Glomerular visceral epithelial cell (primary cell): ENCODE measurements around the gene CDYL2.

Experiments used
- DNase-seq: peaks from one replicate; pipeline ENCODE4 v3.0.0-alpha.2; 2016; ENCODE audit errors: extremely low spot score

The CDYL2 gene

DNA sequence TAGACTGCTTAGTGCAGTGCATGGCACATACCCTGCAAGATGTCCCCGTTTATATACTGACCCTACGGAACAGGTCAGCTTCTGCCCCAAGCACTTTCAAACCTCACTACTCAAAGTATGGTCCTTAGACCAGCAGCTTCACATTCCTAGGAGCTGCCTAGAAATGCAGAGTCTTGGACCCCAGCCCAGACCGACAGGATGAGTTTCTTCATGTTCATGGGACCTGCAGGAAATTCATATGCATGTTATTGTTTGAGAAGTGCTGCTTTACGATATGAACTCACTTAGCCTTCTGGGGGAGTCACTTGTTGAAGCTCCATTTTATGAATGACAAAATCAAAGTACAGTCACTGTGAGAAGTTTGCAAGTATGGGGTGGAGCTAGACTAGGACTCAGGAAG lies 181.0 kb downstream of the CDYL2 start:
- DNase-seq, result no peak

DNA sequence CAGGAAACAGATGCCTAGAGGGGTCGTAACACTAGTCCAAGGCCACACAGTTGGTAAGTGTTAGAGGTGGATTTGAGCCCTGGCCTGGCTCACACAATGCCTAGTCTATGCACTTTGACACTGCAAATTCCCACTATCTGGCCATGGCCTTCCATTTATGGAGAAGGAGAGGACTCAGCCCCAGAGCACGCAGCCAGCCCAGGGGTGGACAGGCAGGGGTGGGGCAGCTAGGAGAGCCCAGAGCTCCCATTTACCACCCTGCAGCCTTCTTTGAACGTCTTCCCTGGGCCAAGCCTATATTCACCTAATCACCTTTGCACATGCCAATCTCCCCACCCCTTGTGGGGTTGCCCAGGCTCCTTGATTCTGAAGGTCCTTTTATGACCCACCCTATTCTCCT lies 182.4 kb downstream of the CDYL2 start:
- DNase-seq, result no peak

DNA sequence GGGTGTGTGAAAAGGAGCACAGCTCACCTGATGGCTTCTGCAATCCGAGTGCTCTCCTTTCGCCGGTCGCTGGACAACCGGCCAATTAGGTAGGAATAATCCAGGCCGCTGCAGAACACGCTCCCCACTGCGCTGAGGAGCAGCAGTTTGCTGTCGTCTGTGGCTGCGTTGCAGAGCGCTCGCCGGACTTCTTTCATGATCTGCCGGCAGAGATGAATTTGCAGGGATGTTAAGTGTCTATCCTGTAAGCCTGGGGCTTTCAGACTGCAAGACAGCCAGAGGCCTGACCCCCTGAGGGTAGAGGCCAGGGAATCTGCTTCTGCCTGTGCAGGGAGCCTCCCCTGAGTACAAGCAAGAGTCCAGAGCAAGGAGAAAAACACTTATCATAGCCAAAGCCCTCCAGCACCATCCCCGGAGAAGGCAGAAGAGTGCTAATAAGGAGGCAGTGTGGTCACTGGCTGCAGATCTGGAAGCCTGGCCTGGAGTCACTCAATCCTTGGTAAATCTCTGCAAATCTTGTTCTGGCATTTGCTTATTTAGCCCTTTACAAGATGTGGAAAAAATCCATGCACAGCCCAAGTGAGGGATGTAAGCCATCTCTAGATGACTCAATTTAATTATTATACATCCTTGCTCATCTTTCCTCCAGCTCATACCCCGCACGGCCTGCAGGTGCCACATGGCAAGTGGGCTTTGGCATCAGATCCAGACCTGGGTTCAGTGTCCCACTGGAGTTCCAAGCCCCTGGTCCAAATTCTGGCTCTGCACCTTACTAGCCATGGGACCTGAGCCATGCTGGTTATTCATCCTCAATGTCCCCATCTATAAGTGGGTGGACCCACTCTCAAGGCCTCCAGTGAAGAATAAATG lies 183.4 kb downstream of the CDYL2 start:
- no peak for DNase-seq

DNA sequence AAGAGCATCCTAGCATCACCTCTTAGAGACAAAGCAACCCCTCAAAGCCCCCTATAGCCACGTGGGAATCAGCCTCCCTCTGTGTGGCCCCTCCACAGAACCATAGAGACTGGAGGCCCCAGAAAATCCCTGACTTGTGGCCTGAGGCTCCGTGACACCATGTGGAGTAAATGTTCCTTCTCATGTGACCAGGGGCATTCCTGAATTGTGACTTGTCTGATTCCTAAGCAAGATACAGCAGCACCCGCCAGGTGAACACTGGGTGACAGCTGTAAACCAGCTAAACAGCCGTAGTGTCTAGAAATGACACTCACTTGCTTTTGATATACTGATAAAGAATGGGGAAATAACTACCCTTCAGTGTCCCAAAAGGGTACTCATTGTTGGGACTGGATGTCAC lies 184.6 kb downstream of the CDYL2 start:
- no peak for DNase-seq

DNA sequence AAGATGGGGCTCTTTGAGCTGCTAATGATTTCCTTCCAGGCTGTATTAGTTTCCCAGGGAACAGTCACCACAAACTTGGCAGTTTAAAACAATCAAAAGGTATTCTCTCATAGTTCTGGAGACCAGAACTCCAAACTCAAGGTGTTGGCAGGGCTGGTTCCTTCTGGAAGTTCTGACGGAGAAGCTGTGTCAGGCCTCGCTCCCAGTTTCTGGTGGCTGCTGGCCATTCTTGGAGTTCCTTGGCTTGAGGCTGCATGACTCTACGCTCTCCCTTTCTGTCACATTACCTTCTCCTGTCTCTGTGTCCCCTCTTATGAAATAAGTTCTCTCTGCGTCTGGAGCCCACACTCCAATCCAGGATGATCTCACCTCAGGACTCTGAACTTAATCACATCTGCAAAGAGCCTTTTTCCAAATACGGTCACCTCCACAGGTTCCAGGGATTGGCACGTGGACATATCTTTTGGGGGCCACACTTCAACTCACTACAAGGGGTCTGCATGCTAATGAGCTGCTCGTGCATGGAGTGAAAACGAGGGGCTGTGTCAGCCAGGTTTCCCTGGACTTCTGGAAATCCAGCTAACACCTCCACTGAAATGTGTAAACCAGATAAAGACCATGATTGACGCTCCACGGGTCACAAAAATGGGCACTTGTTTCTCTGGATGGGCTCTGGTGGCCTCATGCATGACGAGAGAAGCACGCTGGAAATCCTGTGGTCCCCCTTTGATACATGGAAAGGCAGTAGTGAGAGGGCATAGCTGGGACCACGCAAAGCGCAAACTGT lies 185.3 kb downstream of the CDYL2 start:
- no peak for DNase-seq

DNA sequence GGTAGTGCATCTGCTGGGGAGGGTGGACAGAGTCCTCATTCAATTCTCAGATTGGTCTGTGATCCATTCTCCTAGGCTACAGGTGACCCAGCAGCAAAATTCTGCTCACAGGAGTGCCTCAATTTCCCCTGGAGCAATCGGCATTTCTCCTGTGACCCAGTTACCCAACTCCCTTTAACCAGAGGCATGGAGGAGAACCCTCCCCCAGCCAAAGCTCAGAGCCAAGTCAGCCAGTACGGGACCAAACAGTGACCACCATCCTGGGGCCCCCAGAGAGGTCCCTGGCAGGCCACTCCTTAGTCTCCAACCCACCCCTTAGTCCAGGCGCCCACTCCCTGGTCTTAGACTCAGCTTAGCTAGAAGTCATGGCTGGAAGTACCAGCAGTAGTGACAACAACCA lies 188.0 kb downstream of the CDYL2 start:
- no peak for DNase-seq

DNA sequence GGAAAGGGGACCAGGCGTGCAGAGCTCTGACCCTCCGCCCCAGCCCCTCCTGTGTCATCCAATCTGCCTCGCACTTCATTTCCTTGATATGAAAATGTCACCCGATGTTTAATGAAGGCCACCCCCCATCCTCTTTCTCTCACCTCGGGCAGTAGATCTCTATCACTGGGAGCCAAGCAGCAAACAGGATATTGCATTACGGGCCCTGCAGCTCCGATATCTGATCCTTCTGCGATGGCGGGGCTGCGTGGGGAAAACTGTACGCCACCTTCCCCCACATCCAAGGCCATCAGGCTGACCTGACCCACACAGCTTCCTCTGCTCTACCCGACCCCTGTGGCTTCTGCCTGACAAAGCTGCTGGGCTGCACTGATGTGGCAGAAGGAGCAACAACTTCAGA lies 188.7 kb downstream of the CDYL2 start:
- DNase-seq, result no peak

DNA sequence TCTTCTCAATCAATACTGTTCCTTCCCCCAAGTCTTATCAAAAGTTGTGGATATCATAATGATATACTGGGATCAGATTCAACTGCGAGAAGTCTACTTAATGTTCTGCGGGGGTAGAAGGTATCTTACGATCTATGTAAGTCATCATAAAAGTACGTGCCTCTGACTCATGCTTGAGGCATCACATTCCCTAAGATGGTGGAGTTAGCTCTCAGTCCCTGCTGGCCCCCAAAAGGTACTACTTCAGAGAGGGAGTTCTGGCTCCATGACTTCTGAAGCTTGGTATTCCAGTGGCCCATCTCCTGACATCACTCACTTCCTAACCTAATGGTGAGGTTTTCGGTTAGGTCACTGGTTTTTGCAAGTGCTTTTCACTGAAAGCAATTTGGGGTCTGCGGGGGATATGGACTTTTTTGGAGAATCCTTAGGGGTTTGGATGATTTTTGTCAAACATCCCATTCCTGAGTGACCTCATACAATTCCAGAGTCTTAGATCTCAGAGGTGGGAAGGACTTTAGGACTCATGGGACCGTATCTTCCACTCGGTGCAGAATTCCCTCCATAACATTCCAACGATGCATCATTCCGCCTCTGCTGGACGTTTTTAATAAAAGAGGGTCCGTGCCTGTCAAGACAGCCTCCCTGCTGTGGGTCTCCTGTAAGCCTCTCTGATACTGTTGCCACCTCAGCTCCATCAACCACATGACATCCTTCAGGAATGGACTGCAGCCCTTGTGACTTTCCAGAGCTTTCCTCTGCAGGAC lies 189.3 kb downstream of the CDYL2 start:
- peak; percentile 34 for DNase-seq

DNA sequence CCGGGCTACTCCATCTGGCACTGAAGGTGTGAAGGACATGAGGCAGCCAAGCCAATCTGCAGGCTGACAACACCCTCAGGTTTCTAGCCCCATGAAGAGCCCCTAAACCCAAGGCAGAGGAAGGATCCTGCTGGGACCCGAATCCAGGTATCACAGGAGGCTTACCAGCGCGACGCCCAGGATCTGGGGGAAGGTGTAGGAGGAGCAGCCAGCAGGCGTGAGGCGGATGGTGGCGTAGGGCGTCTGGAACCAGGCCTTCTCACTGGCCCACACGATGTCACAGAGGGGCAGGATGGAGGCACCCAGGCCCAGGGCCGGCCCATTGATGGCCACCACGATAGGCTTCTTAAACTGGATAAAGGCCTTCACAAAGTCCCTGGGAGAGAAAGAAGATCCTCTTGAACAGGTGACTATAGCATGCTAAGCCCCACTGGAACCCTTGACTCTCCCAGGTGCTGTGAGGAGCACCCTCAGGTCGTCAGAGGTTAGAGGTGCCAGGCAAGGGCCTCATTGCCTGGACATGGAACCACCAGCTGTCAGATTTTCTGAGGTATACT lies 191.9 kb downstream of the CDYL2 start:
- DNase-seq, result no peak

DNA sequence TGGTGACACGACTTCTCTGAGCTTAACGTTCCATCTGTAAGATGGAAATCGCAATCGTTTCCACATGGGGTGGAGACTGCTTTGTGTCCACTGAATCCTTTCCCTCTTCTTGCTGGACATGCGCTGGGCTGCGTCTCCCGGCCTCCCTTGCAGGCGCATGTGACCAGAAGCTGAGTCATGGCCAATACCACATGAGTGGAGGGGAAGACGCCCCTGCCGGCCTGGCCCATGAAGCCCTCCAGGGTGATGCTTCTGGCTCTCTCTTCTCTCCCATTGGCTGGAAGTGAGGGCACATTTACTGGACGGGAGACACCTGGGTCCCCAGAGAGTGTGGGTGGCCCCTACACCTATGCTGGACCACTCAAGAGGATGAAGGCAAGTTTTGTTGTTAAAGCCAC lies 192.5 kb downstream of the CDYL2 start:
- DNase-seq, result no peak

DNA sequence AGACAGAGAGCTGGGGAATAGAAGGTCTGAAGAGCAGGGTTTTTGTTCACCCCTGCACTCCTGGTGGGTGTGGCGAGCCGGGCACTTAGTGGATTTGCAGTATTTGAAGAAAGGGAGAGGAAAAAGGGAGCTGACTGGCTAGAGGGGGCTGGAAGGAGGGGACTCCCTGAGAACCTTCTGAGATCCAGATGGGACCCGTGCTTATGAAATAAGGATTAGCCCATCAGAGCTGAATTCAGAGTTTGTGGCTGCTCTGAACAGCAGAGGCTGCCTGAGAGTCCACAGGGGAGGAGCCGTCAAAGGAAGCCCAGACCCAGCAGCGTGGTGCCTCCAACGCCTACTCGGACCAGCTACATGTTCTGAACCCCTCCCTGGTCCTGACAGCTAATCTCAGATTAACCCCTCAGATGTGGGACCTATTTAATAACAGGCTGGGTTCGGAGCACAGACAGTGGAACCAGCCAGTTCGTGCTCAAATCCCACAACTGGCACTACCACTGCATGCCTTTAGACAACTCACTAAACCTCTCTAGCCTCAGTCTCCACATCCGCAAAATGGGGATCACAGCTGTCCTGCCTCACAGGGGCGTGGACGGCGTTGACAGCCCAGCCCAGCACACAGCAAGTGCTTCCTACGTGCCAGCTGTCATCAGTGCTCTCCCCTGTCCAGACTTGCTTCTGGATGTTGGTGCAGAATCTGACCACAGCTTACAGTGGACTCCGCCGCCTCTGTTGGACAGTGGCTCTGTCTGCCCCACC lies 193.0 kb downstream of the CDYL2 start:
- no peak for DNase-seq

DNA sequence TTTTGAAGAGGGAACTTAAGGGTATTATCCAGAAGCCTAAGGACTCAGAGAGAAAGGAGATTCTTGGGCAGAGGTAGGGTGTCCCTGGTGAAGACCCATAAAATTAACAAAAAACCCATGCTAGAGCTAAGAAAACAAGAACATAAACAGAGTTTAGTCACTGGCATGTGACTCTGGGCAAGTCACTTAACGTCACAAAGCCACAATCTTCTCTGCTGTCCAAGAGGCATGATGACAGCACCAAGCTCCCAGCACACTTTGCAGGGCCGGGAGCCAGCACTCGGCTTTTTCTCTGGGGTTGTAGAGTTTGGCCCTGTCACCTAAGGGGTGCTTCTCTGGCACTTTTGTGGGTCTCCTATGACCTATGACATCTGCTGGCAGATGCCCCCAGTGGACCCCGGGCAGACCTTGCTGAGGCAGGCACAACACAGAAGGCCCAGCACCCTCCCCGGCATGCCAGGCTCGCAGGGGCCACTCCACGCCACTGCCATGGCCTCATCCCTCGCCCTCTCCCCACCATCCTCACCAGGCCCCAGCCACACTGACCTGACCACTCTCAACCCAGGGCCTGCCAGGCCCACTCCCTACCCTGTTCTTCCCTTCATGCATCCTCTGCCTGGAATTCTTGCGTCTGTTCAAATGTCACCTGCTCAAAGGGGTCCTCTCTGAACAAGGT lies 193.8 kb downstream of the CDYL2 start:
- DNase-seq, result no peak

DNA sequence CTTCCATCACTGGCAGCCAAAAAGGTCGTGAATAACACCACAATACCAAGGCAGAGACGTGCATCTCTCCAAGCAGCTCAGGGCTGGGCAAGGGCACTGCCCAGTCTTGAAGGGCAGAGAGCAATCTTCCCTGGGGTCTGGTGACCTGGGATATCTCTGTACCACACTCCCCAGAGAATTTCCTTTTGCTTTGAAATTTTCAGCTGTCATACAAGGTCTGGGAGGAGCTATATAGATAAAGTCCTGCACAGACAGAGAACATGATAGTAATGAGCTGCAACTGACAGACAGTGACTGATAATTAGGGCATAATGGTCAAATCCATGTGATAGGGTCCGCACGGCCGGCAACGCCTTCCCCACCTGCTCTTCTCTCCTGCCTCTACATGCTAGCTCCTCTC lies 195.5 kb downstream of the CDYL2 start:
- no peak for DNase-seq

DNA sequence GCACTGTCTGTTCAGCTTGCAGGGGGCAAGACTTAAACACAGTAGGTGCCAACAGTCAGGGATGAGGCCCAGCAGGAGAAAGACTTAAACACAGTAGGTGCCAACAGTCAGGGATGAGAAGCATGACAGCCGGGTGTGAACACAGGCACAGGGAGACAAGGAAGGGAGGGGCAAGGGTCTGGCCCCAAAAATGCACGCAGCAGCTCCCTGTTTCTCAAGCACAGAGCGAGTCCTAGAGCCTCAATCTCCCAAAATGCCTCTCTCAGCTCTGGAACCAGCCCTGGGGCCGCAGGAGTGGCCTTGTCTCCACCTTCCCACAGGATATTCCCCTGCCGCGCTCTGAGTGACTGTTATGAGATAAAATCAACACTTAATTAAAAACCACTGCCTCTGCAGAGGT lies 197.2 kb downstream of the CDYL2 start:
- DNase-seq, result no peak

DNA sequence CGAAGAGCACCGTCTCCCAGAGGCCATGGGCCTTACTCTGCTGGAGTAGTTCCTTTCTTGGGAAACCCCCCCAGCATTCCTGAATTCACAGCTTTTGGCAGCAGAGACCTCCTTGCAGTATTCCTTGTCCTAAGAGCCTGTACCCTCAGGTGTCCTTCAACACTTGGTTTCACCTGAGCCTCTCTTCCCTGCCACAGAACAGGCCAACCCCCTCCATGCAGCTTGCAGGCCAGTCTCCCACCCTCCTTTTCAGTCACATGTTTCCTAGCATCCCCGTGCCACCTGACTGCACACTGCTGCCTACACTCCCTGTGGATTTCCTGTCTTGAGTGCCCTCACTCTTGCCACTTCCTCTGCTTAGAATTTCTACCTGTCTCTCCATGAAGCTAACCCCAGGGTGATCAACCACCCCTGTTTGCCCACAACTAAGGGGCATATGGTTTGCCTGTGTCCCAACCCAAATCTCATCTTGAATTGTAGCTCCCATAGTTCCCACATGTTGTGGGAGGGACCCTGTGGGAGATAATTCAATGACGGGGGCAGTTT lies 198.1 kb downstream of the CDYL2 start:
- no peak for DNase-seq

DNA sequence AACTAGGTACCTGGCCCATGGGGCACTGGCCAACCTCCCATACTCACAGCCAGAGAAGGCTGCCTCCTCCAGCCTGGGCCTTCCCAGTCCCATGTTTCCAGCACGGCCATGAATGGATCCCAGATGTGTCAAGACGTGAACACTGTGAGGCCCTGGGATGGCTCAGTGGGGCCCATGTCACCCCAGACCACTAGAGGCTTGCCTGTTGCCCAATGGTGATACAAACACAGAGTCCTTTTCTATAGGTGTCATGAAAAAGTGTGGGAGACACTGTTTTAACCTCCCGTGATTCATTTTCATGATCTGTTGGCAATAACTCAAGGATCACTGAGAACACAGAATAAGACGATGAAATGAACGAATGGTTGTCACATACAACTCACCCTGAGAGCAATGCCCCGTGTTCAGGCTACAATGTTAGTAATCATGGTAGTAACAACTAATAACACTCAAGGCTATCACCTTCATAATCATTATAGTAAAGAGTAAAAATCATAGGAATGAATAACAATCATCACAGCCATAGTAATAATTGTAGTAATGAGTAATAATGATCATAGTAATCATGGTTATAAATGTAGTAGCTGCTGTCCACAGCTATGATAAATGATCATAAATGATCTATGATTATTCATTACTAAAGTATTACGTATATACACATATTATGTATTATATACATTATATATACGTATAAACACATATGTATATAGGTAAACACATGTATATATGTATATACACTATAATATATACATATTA lies 199.6 kb downstream of the CDYL2 start:
- DNase-seq, result no peak

DNA sequence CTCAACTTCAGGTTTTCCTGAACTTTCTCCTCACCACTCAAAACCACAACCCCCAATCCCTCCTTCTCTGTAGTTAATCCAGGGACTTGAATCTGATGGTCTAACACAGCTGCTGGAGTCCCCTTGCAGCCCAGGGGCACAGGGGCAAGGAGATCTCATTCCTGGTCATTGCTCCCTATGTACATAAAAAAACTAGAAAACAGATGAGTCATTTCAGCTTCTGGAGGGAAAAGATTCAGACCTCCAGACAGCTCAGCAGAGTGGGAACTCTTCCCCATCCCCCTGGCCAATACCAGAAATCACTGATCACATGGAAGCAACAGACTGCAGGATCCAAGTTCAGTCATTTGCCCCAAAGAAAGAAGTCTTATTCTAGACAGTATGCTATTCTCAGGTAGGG lies 201.5 kb downstream of the CDYL2 start:
- no peak for DNase-seq

DNA sequence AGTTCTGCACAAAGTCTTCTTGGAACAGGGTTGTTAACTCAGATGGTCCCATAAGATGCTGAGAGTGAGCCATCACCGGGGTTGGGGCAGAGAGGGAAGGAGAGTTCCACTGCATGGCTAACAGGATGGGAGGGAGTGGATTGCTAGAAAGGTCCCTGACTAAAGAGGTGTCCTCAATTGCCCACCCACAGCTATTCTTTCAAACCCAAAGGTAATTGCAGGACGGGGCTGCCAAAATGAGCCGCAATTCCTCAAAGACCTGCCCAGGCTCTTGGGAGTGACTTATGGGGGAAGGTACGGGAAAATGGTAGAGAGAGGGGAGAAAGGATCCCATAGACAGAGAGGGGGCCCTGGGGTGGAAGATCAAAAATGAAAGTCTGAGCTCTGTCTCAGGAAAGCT lies 203.2 kb downstream of the CDYL2 start:
- DNase-seq, result no peak

DNA sequence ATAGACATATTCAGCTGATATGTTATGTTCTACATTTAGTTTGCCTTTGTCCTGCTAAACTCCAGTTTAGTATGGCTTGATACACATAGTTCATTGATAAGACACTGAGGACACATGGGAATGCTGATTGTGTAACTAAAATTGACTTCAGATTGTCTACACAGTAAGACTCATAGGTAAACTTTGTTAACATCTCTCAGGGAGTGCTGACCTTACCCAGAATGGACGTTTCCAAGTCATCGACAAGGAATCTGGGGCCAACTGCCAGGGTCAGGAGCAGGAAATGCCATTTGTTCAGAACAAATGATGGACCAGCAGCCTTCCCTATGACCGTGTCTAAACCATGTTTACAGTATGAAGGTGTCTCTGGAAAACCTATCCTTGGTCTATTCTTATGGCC lies 204.9 kb downstream of the CDYL2 start:
- no peak for DNase-seq
